ENCODE data around the gene LEMD2. TPM values are rescaled to one million over a fixed set of nuclear protein-coding genes. Genes with fewer than 3 reads are reported as not detected.

Gene LEMD2
- total and polyA plus RNA-seq, 2 of the 4 experiments (the other 2 are of a cell fraction), result 26.5 to 43.6 TPM

DNA sequence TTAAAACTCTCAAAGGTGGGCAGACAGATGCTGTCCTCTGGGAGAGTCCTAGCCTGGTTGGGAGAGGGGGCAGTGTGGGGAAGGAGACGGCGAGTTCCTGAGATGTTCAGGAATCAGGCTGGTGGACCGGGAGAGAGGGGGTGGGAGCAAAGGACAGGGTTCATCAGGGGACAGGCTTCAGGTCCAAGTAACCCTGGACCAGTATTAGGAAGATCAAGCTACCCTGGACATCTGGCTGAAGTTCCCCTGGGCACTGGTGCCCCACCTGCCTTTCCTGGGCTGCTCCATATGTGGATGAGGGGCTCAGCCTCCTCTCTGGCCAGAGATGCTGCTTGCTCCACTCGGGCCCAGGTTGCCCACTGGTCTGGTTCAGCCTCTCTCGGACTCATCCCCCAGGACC is 41.1 kb downstream of the LEMD2 start:
- Histone ChIP-seq H3K4me1 (ENCODE audit: control insufficient read depth, insufficient read depth, low read length) (peaks cover 42% of the 10 kb centered on the region), H2AK5ac (ENCODE audit: low read depth, low read length) (no peak overlapping the region; the same call in 1 of the 2 replicates), H2BK5ac (ENCODE audit: low read depth, low read length, poor library complexity, severe bottlenecking) (no peak overlapping the region), H3K56ac (ENCODE audit: extremely low read depth, insufficient read depth, low read length) (no peak overlapping the region), H3K18ac (ENCODE audit: low read depth, low read length) (no peak overlapping the region), H3K4ac (ENCODE audit: low read depth, low read length) (no peak overlapping the region), H3K4me2 (ENCODE audit: low read depth, low read length) (no peak overlapping the region), H3K4me3 (ENCODE audit: insufficient read depth, low read depth, low read length) (no peak overlapping the region), H4K20me1 (ENCODE audit: insufficient read depth, low read length) (peaks cover 3% of the 10 kb centered on the region; the same call in 1 of the 2 replicates), H3K27me3 (ENCODE audit: control insufficient read depth, insufficient read depth, low read length) (peaks cover 4% of the 10 kb centered on the region; the same call in 1 of the 2 replicates), H3K27ac (ENCODE audit: insufficient read depth, low read length) (no peak overlapping the region), H3K9me1 (ENCODE audit: insufficient read depth, low read length) (peaks cover 10% of the 10 kb centered on the region), H3K79me1 (ENCODE audit: low read depth in 1 of 2, low read length in 2 of 2) (no peaks in the 10 kb centered on the region; a peak in 1 of 4 replicates), H3K9ac (ENCODE audit: low read depth, low read length) (no peak overlapping the region), H3K36me3 (ENCODE audit: control insufficient read depth, insufficient read depth, low read length) (no peaks in the 10 kb centered on the region), H4K91ac (ENCODE audit: insufficient read depth, low read depth, low read length) (no peak overlapping the region), H4K5ac (ENCODE audit: low read depth, low read length) (no peak overlapping the region), H2BK15ac (ENCODE audit: low read depth, low read length) (no peak overlapping the region), H3K9me3 (ENCODE audit: control insufficient read depth, insufficient read depth, low read length) (no peaks in the 10 kb centered on the region), H3K14ac (replicated peaks; ENCODE audit: low read depth, low read length) (no peak overlapping the region), H3K23ac (ENCODE audit: low read depth, low read length) (no peak overlapping the region), H4K8ac (ENCODE audit: low read depth in 2 of 2, low read length in 2 of 2) (no peak overlapping the region), H2BK120ac (ENCODE audit: low read depth, low read length) (no peak overlapping the region), H2AK9ac (replicated peaks; ENCODE audit: low read depth, low read length, poor library complexity) (no peak overlapping the region), H2AFZ (replicated peaks; ENCODE audit: low read length, poor library complexity) (no peak overlapping the region), H2BK20ac (ENCODE audit: low read depth, low read length) (no peak overlapping the region; the same call in 1 of the 2 replicates)
- no TSS peak for BruUV-seq (replicated peaks)
- intact Hi-C loops (cut with micrococcal nuclease) (no loop called here), dilution Hi-C loops (cut with HindIII; ENCODE audit: low sequenced_read_pairs, unreplicated experiment) (no loop called here), in situ Hi-C loops (cut with MboI; ENCODE audit: low sequenced_read_pairs) (no loop called here)
- ChIA-PET POLR2A (ENCODE audit: unreplicated experiment) (no interaction called here), CTCF (interaction anchor here (0.6 to 5.0 kb wide), 3 partner anchors 13 to 221 kb away, joined by 5 to 29 read pairs (median 6); no protein-coding TSS in a partner anchor)
- ATAC-seq (ENCODE audit: low read depth) (no peak), DNase-seq (no peak)
- 100% methylated on average over 2 of the region's 5 CpGs; no CpG with 5 or more reads in 1 of the 2 experiments for WGBS, 2 experiments (ENCODE audit: extremely low coverage in 2 of 2, insufficient read length in 1 of 2)
- no peak for TF ChIP-seq POLR2A (IDR thresholded peaks at IDR 0.05; ENCODE audit: low read depth, low read length)
